HG03457 (cell line): ENCODE results near the gene MRPL20.
"Not testable (repeated sequence)": the region's sequence is repeated elsewhere in the genome, so short reads cannot be mapped to it uniquely, and the experiment has no call there.

Experiments used
- ATAC-seq: cut with Tn5 transposase; IDR thresholded peaks from one replicate; pipeline ENCODE4 v1.9.1; 2021; ENCODE audit warnings: moderate number of reproducible peaks; ENCODE audit not compliant: unreplicated experiment

MRPL20 gene

GRCh38 chr1:1437904-1438376 is 30.8 kb upstream of the MRPL20 start:
- no peak for ATAC-seq

- ATAC-seq = no peak
Observed at GRCh38 chr1:1437033-1437903, 30.2 kb upstream of the MRPL20 start.

- ATAC-seq = no peak
Observed at GRCh38 chr1:1436630-1437032, 29.5 kb upstream of the MRPL20 start.

GRCh38 chr1:1435911-1436629 is 29.0 kb upstream of the MRPL20 start:
- ATAC-seq = no peak

- no peak for ATAC-seq
Observed at GRCh38 chr1:1435106-1435903, 28.2 kb upstream of the MRPL20 start, which contains the start of gene VWA1. Gene VWA1 (plus strand): TSS chr1:1435690. CDS start chr1:1435749, 59 bp downstream.

GRCh38 chr1:1434824-1435105 is 27.7 kb upstream of the MRPL20 start:
- ATAC-seq = no peak

GRCh38 chr1:1434131-1434823 is 27.2 kb upstream of the MRPL20 start:
- no peak for ATAC-seq

- no peak for ATAC-seq
Observed at GRCh38 chr1:1433804-1434130, 26.7 kb upstream of the MRPL20 start.

- no peak for ATAC-seq
Observed at GRCh38 chr1:1432951-1433803, 26.1 kb upstream of the MRPL20 start.

GRCh38 chr1:1432274-1432950 is 25.3 kb upstream of the MRPL20 start:
- ATAC-seq = no peak

- no peak for ATAC-seq
Observed at GRCh38 chr1:1431845-1432273, 24.8 kb upstream of the MRPL20 start.

- ATAC-seq = no peak
Observed at GRCh38 chr1:1430992-1431844, 24.1 kb upstream of the MRPL20 start.

GRCh38 chr1:1430114-1430982 is 23.3 kb upstream of the MRPL20 start:
- ATAC-seq = no peak

- ATAC-seq = no peak
Observed at GRCh38 chr1:1429671-1430073, 22.6 kb upstream of the MRPL20 start.

GRCh38 chr1:1428967-1429366 is 21.9 kb upstream of the MRPL20 start:
- not testable (repeated sequence) for ATAC-seq

GRCh38 chr1:1428174-1428573 is 21.1 kb upstream of the MRPL20 start:
- no peak for ATAC-seq

- no peak for ATAC-seq
Observed at GRCh38 chr1:1427820-1428148, 20.7 kb upstream of the MRPL20 start.
